ENCODE results near the gene WDR31.

- TF ChIP-seq CTCF (conservative IDR thresholded peaks at IDR 0.05) (no peak), ZFX (IDR thresholded peaks at IDR 0.05) (no peak)
These were observed 15.0 kb upstream of the WDR31 start for GRCh38 chr9:113355040-113355596.

Measured in C4-2B (cell line).